WTC11 (cell line): ENCODE data around the gene DDX10. TPM values are rescaled to one million over a fixed set of nuclear protein-coding genes. Genes with fewer than 3 reads are reported as not detected.

ENCODE experiments used
- ATAC-seq: fragments of 200-7000 bp; cut with Tn5 transposase; 2 replicates; pipeline ENCODE4 v1.10.0; 2021; ENCODE audit warnings: mild to moderate bottlenecking, moderate library complexity
- CTCF ChIA-PET: fragments of 300-600 bp; sonication (Branson Sonifier 250); formaldehyde crosslinking; loops from one replicate; lab custom pipeline; 2021; ENCODE audit warnings: antibody characterized with exemption; lab: Charles Lee
- POLR2A ChIA-PET: fragments of 350-600 bp; sonication (Branson Sonifier 250); formaldehyde crosslinking; loops from one replicate; lab custom pipeline; 2021; ENCODE audit warnings: antibody characterized with exemption; lab: Charles Lee
- DNase-seq: peaks from one replicate; pipeline ENCODE4 v3.0.0; 2021; ENCODE audit warnings: low spot score
- H3K27ac Mint-ChIP-seq: 2 replicates; pipeline ENCODE4 v1.8.0; 2021; ENCODE audit warnings: mixed read lengths
- H3K27me3 Mint-ChIP-seq: 2 replicates; pipeline ENCODE4 v1.8.0; 2021; ENCODE audit warnings: low read depth, mild to moderate bottlenecking, moderate library complexity, mixed read lengths
- H3K36me3 Mint-ChIP-seq: 2 replicates; pipeline ENCODE4 v1.8.0; 2021; ENCODE audit warnings: mixed read lengths
- H3K4me1 Mint-ChIP-seq: 2 replicates; pipeline ENCODE4 v1.8.0; 2022; ENCODE audit warnings: mixed read lengths
- H3K4me3 Mint-ChIP-seq: 2 replicates; pipeline ENCODE4 v1.8.0; 2021; ENCODE audit warnings: mild to moderate bottlenecking, moderate library complexity, mixed read lengths
- H3K9me3 Mint-ChIP-seq: 2 replicates; pipeline ENCODE4 v1.8.0; 2021; ENCODE audit warnings: mixed read lengths
- ATF1 ChIP-seq: sonication (generic); formaldehyde crosslinking; IDR thresholded peaks from 2 replicates; pipeline ENCODE4 v1.8.1; 2023; ENCODE audit warnings: mild to moderate bottlenecking, moderate library complexity, missing genetic modification reagents
- CREM ChIP-seq: sonication (generic); formaldehyde crosslinking; IDR thresholded peaks from 2 replicates; pipeline ENCODE4 v1.8.1; 2022; ENCODE audit warnings: mild to moderate bottlenecking, missing genetic modification reagents, moderate library complexity
- ETV6 ChIP-seq: sonication (generic); formaldehyde crosslinking; IDR thresholded peaks from 2 replicates; pipeline ENCODE4 v1.8.1; 2022; ENCODE audit warnings: mild to moderate bottlenecking, missing genetic modification reagents
- HMGA2 ChIP-seq: fragments of 250-450 bp; sonication (Bioruptor Pico); IDR thresholded peaks from 2 replicates; pipeline ENCODE4 v1.4.0; 2021; ENCODE audit warnings: mild to moderate bottlenecking, moderate library complexity
- KAT7 ChIP-seq: sonication (generic); formaldehyde crosslinking; IDR thresholded peaks from 2 replicates; pipeline ENCODE4 v1.8.1; 2023; ENCODE audit warnings: missing genetic modification reagents, mild to moderate bottlenecking, borderline replicate concordance
- NFATC4 ChIP-seq: fragments of 250-450 bp; sonication (Bioruptor Pico); IDR thresholded peaks from 2 replicates; pipeline ENCODE4 v1.9.0; 2021; ENCODE audit warnings: mild to moderate bottlenecking
- NFE2L1 ChIP-seq: sonication (generic); formaldehyde crosslinking; IDR thresholded peaks from 2 replicates; pipeline ENCODE4 v1.8.1; 2023; ENCODE audit warnings: missing genetic modification reagents
- PRRX2 ChIP-seq: fragments of 250-450 bp; sonication (Bioruptor Pico); IDR thresholded peaks from 2 replicates; pipeline ENCODE4 v1.8.0; 2021; ENCODE audit warnings: mild to moderate bottlenecking
- ZBTB21 ChIP-seq: sonication (generic); formaldehyde crosslinking; IDR thresholded peaks from 2 replicates; pipeline ENCODE4 v1.8.1; 2023; ENCODE audit warnings: mild to moderate bottlenecking, missing genetic modification reagents, borderline replicate concordance
- ZNF138 ChIP-seq: sonication (generic); formaldehyde crosslinking; conservative IDR thresholded peaks from 2 replicates; pipeline ENCODE4 v1.8.1; 2022; ENCODE audit warnings: mild to moderate bottlenecking, moderate library complexity, missing genetic modification reagents
- ZNF263 ChIP-seq: sonication (generic); formaldehyde crosslinking; IDR thresholded peaks from 2 replicates; pipeline ENCODE4 v1.8.1; 2022; ENCODE audit warnings: low read depth, mild to moderate bottlenecking, moderate library complexity, missing genetic modification reagents
- ZNF396 ChIP-seq: fragments of 250-450 bp; sonication (Bioruptor Pico); IDR thresholded peaks from 2 replicates; pipeline ENCODE4 v1.8.0; 2021; ENCODE audit warnings: mild to moderate bottlenecking, moderate library complexity, borderline replicate concordance
- ZNF416 ChIP-seq: fragments of 250-450 bp; sonication (Bioruptor Pico); IDR thresholded peaks from 2 replicates; pipeline ENCODE4 v1.9.0; 2021; ENCODE audit warnings: mild to moderate bottlenecking, inconsistent platforms
- ZNF512 ChIP-seq: sonication (generic); formaldehyde crosslinking; IDR thresholded peaks from 2 replicates; pipeline ENCODE4 v1.8.1; 2022; ENCODE audit warnings: missing genetic modification reagents, borderline replicate concordance
- ZNF532 ChIP-seq: fragments of 250-450 bp; sonication (Bioruptor Pico); IDR thresholded peaks from 2 replicates; pipeline ENCODE4 v1.9.0; 2021; ENCODE audit warnings: mild to moderate bottlenecking, borderline replicate concordance
- ZNF671 ChIP-seq: fragments of 250-450 bp; sonication (Bioruptor Pico); IDR thresholded peaks from 2 replicates; pipeline ENCODE4 v1.8.0; 2021; ENCODE audit warnings: mild to moderate bottlenecking
- total RNA-seq: library from RNA; stranded (reverse); gene quantifications from 3 replicates; pipeline ENCODE4 v1.2.3, GENCODE V29; 2021
- TF ChIP-seq, protein P1 (sequence below): sonication (generic); formaldehyde crosslinking; conservative IDR thresholded peaks from 2 replicates; pipeline ENCODE4 v1.8.1; 2023; ENCODE audit warnings: mild to moderate bottlenecking, low read depth, missing genetic modification reagents, moderate library complexity
- TF ChIP-seq, protein P2 (sequence below): sonication (generic); formaldehyde crosslinking; IDR thresholded peaks from 2 replicates; pipeline ENCODE4 v1.8.0; 2022; ENCODE audit warnings: missing genetic modification reagents
- TF ChIP-seq, protein P3 (sequence below): fragments of 250-450 bp; sonication (Bioruptor Pico); conservative IDR thresholded peaks from 2 replicates; pipeline ENCODE4 v1.9.0; 2021; ENCODE audit warnings: mild to moderate bottlenecking
- TF ChIP-seq, protein P4 (sequence below): sonication (generic); formaldehyde crosslinking; IDR thresholded peaks from 2 replicates; pipeline ENCODE4 v1.8.1; 2023; ENCODE audit warnings: mild to moderate bottlenecking, missing genetic modification reagents, borderline replicate concordance

The DDX10 gene
- total RNA-seq, 1 experiment from 2014 or later: 56.8 TPM

GRCh38 chr11:108975026-108975425, 310.2 kb downstream of the DDX10 start:
- Mint-ChIP-seq H3K27me3 (no peaks in the 10 kb centered on the region; the same call in 1 of the 2 replicates), H3K4me1 (peaks cover 2% of the 10 kb centered on the region; the same call in 1 of the 2 replicates), H3K27ac (no peak overlapping the region), H3K4me3 (no peak overlapping the region), H3K36me3 (no peaks in the 10 kb centered on the region), H3K9me3 (peaks cover 1% of the 10 kb centered on the region; the same call in 1 of the 2 replicates)
- no peak for DNase-seq
- ChIA-PET CTCF (no interaction called here), POLR2A (no interaction called here)
- ATAC-seq: no peak; the same call in 1 of the 2 replicates
- TF ChIP-seq, protein P1, sequence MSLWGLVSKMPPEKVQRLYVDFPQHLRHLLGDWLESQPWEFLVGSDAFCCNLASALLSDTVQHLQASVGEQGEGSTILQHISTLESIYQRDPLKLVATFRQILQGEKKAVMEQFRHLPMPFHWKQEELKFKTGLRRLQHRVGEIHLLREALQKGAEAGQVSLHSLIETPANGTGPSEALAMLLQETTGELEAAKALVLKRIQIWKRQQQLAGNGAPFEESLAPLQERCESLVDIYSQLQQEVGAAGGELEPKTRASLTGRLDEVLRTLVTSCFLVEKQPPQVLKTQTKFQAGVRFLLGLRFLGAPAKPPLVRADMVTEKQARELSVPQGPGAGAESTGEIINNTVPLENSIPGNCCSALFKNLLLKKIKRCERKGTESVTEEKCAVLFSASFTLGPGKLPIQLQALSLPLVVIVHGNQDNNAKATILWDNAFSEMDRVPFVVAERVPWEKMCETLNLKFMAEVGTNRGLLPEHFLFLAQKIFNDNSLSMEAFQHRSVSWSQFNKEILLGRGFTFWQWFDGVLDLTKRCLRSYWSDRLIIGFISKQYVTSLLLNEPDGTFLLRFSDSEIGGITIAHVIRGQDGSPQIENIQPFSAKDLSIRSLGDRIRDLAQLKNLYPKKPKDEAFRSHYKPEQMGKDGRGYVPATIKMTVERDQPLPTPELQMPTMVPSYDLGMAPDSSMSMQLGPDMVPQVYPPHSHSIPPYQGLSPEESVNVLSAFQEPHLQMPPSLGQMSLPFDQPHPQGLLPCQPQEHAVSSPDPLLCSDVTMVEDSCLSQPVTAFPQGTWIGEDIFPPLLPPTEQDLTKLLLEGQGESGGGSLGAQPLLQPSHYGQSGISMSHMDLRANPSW (CRISPR knock-in tag): no peak
- TF ChIP-seq ATF1 (CRISPR knock-in tag) (no peak), NFATC4 (CRISPR knock-in tag) (no peak), PRRX2 (CRISPR knock-in tag) (no peak), ZNF532 (no peak), KAT7 (no peak), ZNF138 (CRISPR knock-in tag) (no peak), ZNF263 (CRISPR knock-in tag) (no peak), ZNF416 (CRISPR knock-in tag) (no peak), CREM (CRISPR knock-in tag) (no peak), ZNF512 (CRISPR knock-in tag) (no peak), ETV6 (CRISPR knock-in tag) (no peak), ZNF671 (CRISPR knock-in tag) (no peak), ZNF396 (CRISPR knock-in tag) (no peak), NFE2L1 (no peak), HMGA2 (CRISPR knock-in tag) (no peak), ZBTB21 (CRISPR knock-in tag) (no peak)
- TF ChIP-seq, protein P2, sequence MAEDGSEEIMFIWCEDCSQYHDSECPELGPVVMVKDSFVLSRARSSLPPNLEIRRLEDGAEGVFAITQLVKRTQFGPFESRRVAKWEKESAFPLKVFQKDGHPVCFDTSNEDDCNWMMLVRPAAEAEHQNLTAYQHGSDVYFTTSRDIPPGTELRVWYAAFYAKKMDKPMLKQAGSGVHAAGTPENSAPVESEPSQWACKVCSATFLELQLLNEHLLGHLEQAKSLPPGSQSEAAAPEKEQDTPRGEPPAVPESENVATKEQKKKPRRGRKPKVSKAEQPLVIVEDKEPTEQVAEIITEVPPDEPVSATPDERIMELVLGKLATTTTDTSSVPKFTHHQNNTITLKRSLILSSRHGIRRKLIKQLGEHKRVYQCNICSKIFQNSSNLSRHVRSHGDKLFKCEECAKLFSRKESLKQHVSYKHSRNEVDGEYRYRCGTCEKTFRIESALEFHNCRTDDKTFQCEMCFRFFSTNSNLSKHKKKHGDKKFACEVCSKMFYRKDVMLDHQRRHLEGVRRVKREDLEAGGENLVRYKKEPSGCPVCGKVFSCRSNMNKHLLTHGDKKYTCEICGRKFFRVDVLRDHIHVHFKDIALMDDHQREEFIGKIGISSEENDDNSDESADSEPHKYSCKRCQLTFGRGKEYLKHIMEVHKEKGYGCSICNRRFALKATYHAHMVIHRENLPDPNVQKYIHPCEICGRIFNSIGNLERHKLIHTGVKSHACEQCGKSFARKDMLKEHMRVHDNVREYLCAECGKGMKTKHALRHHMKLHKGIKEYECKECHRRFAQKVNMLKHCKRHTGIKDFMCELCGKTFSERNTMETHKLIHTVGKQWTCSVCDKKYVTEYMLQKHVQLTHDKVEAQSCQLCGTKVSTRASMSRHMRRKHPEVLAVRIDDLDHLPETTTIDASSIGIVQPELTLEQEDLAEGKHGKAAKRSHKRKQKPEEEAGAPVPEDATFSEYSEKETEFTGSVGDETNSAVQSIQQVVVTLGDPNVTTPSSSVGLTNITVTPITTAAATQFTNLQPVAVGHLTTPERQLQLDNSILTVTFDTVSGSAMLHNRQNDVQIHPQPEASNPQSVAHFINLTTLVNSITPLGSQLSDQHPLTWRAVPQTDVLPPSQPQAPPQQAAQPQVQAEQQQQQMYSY (CRISPR knock-in tag): no peak
- TF ChIP-seq, protein P3, sequence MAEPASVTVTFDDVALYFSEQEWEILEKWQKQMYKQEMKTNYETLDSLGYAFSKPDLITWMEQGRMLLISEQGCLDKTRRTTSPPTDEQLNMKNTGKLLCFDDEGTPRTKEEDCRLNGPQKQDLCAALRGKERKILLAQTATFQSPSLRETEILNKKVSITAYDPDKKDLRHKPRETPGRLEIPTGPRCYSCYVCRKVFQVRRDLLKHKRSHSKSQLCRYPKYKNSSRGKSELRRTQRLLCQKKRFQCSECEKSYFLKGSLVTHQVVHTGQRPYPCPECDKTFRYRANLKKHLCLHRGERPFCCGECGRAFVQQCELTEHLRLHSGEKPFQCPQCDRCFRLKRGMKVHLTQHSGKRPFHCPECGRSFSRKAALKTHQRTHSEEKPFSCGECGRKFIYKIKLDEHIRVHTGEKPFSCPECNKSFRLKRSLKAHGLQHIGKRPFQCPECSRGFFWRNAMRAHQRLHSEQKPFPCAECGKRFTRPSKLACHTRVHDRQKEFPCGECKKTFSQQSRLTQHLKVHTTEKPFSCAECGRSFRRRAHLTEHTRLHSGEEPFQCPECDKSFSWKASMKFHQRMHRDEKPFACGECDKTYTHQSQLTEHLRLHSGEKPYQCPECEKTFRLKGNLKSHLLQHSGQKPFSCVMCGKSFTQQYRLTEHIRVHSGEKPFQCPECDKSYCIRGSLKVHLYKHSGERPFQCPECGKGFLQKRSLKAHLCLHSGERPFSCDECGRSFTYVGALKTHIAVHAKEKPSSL (CRISPR knock-in tag): no peak
- TF ChIP-seq, protein P4, sequence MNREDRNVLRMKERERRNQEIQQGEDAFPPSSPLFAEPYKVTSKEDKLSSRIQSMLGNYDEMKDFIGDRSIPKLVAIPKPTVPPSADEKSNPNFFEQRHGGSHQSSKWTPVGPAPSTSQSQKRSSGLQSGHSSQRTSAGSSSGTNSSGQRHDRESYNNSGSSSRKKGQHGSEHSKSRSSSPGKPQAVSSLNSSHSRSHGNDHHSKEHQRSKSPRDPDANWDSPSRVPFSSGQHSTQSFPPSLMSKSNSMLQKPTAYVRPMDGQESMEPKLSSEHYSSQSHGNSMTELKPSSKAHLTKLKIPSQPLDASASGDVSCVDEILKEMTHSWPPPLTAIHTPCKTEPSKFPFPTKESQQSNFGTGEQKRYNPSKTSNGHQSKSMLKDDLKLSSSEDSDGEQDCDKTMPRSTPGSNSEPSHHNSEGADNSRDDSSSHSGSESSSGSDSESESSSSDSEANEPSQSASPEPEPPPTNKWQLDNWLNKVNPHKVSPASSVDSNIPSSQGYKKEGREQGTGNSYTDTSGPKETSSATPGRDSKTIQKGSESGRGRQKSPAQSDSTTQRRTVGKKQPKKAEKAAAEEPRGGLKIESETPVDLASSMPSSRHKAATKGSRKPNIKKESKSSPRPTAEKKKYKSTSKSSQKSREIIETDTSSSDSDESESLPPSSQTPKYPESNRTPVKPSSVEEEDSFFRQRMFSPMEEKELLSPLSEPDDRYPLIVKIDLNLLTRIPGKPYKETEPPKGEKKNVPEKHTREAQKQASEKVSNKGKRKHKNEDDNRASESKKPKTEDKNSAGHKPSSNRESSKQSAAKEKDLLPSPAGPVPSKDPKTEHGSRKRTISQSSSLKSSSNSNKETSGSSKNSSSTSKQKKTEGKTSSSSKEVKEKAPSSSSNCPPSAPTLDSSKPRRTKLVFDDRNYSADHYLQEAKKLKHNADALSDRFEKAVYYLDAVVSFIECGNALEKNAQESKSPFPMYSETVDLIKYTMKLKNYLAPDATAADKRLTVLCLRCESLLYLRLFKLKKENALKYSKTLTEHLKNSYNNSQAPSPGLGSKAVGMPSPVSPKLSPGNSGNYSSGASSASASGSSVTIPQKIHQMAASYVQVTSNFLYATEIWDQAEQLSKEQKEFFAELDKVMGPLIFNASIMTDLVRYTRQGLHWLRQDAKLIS (CRISPR knock-in tag): no peak
